Erythroblast (primary cell): ENCODE data around the gene ZYX.

Experiments used
- GATA1 ChIP-seq: IDR thresholded peaks from 2 replicates; pipeline ENCODE4 v1.6.1; 2011; ENCODE audit warnings: low read depth, mild to moderate bottlenecking, control low read depth, low read length, moderate library complexity
- POLR2A ChIP-seq: IDR thresholded peaks from 2 replicates; pipeline ENCODE4 v1.6.1; 2011; ENCODE audit warnings: mild to moderate bottlenecking, low read length

GRCh38 chr7:143376396-143376795 is 4.7 kb upstream of the ZYX start:
- no peak for TF ChIP-seq POLR2A
- no peak for TF ChIP-seq GATA1
